C1 segment of cervical spinal cord (tissue), 14 donors: ENCODE results near the gene THUMPD1.
"Not testable (repeated sequence)": the region's sequence is repeated elsewhere in the genome, so short reads cannot be mapped to it uniquely, and the experiment has no call there.

Experiments used
- DNase-seq, 14 donors: peaks; one replicate each; lab custom pipeline; 2025; lab: John Stamatoyannopoulos, UW

The THUMPD1 gene

DNA sequence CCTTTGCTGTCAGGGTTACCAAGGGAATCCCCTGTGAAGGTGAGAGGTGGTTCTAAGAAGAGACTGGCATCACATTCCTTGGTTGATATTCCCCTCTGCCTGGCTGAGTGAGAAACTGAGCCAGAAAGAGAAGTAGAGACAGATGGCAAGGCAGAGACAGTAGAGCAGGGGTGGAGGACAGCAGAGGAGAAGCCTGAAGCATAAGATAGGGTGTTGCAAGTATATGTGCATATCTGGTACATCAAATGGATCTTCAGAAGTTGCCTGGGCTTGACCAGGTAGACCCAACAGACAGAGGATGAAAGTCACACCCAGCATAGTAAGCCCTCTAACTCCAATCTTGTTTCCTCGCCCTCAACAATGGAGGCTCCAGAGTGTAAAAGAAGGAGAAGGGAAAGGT is 7.9 kb upstream of the THUMPD1 start:
- no peak for DNase-seq

DNA sequence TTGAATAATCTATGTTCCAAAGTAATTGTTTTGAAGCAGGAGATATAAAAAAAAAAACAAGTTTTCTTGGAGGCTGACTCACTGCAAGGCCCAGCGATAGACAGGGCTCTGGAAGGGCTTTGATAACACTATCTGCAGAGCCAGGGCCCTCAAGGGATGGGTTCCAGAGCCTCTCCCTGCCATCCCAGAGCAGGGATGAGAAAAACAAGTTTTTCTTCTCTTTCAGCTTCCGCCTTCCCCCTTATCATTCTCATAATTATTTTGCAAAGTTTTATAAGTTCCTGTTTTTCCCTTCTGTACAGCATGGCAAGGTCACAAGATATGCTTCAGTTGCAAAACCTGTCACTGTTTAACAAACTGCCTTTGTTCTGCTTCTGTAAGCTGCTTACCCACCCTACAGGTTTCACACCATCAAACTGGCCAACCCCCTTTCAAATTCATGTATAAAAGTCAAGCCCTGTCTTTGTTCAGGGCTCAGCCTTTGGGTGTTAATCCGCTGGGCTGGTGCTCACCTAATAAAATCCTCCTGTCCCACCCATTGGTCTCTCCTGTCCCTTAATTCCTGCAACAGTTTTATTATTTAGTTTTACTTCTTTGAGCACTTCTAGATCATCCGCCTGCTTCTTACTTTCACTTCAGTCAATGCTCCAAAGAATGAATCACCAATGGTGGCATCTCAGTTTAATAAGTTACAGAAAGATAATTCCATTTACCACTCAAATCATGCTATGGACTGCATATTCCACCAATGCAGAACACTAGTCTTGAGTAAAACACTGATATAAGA is 5.6 kb upstream of the THUMPD1 start:
- DNase-seq: no peak

DNA sequence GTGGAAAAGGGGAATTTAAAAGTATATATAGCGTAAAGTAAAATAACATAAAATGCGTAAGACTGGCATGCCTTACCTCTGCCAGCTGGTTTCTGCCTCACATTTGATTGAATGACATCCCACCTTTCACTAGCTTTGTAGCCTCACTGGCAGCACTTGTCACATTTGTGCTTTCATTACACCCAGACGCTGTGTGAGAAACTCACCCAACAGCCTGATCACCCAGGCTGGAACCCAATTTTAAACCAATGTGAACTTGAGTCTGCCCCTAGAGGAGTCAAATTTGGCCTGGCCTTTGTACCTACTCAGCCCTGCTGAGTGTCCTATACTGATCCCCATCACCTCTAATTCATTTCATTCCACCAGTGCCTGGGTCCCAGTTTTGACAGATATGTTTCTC is 4.8 kb upstream of the THUMPD1 start:
- no peak for DNase-seq

DNA sequence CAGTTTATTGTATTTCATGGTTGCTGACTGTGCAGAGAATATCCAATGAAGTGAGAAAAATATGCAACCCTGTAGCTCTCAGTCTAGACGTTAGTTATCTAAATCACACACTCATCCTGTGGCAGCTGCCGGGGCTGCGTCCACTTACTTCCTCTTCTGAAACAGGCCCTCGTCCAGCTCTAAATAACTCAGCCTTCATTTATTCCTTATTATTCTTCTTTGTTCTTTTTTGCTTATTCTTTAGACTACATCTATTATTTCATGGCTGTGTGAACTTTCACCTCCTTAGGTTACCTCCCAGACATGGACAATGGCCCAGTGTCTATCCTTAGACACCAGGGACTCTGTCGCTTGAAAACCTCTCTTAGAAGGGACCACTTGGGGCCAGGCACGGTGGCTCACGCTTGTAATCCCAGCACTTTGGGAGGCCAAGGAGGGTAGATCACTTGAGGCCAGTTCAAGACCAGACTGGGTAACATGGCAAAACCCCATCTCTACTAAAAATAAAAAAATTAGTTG is 3.4 kb upstream of the THUMPD1 start:
- no peak for DNase-seq

DNA sequence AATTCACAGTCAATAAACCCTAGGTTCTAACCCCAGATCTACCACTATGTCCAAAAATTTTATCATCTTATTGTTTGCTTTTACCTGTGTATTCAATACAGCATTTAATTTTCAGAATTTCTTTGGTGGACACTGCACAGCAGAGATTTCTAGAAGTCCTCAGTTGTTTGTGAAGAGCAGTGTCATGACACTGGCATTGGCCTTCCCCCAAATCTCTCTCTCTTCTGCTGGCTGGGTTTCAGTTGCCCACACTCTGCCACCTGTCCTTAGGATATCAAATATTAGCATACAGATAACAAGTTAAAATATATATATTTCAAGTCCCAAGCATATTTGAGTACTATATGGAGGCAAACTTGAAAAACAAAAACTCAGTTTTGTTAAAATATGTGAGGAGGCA is 2.0 kb upstream of the THUMPD1 start:
- DNase-seq: peak in 1 of 14 donors; percentile 20

DNA sequence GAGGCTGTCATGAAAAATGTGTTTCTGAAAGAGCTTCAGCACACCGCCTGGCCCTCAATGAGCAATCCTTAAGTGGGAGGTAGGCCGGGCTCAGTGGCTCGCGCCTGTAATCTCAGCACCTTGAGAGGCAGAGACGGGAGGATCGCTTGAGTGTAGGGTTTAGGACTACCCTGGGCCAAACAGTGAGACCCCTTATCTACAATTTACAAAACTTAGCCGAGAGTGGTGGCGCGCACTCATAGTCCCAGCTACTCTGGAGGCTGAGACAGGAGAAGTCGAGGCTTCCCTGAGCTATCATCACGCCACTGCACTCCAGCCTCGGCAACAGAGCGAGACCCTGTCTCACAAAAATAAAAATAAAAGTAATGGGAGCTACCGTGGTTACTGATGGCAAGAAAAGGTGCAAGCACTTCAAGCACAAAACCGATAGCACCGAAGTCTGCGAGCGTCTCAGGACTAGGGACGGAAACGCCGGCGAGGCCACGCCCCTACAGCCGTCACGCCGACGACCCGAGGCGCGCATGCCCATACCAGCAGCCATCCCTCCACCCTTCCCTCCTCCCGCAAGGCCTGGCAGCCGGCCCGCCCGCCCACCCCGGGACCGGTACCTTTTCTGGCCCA is 607 bp downstream of the THUMPD1 start:
- DNase-seq: peak; percentile 28 to 92 (median 85)

DNA sequence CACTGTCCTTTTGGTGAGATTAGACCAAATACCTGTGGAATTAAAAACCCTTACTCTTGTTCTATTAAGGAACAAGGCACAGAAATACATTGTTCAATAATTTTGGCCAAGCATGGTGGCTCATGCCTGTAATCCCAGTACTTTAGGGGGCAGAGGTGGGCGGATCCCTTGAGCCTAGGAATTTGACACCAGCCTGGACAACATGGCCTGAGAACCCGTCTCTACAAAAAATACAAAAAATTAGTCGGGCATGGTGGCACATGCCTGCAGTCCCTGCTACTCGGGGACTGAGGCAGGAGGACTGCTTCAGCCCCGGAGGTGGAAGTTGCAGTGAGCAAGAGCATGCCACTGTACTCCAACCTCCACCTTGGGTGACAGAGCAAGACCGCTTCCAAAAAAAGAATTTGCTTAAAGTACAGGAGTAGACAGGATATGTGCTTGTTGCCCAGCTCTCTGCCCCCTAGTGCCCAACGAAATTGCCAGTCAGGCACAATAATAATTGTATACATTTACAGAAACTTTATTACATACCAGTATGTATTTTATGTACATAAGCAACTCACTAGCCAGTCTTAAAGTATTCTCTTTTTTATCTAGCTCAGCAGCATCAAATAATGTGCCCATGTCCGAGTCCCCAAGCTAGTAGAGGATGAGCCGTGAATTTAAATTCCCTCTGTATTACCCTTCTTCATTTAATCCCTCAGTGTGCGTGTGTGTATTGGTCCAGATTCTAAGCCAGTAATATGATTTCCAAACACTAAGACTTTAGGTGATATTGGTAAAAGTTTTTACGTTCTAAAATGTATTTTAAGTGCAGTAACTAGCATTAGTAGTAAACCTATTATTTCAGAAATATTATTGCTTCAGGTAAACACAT is 1.4 kb downstream of the THUMPD1 start:
- no peak for DNase-seq

DNA sequence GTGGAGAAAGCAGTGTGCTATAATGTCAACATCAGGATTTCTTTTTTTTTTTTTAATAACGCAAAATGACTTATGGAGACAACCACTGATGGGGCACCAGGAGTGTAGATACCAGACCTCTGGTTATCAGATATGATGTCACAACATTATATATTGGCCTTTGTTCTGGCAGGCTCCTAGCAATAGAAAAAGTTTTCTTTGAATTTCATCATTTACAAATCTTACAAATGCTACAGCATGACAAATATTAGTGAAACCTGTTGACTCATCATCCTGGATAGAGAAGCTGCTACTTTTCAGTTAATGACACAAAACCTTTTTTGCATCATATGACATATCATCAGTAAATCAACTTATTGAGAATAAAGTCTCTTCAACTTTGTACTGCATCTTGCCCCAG is 6.1 kb downstream of the THUMPD1 start:
- DNase-seq: no peak

DNA sequence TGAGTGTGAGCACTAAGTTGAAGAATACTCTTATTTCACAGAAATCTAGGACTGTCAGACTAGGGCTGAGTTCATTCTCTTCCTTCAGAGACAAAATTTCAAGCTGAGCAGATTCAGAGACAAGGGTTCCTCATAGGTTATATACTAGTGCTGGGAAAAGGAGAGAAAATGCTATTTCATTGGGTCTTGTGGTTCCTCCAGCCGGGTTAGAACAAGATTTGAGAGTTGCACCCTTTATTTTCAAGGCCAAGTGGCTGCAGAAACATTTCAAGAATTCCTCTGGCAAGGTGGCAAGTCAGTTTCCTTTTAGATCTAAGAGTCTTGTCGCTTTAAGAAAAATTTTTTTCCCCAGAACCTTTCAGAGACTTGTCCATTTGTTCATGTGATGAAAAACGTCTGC is 6.8 kb downstream of the THUMPD1 start:
- no peak for DNase-seq

DNA sequence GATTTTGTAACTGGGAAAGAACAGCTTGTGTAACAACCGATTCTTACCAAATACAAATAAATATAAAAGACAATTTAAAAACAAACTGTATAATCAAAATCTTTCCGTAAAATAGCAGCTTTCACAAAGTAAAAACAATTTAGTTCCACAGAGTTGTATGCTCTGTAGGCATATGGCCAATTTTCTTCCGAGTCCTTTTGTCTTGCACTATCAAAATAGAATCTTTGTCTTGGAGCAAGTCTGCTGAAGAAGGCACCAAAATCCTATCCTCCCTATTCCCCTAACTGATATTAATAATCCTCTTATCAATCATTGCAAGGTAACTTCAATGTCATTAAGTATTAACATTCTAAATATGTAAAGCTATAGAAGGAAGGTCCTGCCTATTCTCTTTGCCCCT is 7.6 kb downstream of the THUMPD1 start:
- DNase-seq: no peak

DNA sequence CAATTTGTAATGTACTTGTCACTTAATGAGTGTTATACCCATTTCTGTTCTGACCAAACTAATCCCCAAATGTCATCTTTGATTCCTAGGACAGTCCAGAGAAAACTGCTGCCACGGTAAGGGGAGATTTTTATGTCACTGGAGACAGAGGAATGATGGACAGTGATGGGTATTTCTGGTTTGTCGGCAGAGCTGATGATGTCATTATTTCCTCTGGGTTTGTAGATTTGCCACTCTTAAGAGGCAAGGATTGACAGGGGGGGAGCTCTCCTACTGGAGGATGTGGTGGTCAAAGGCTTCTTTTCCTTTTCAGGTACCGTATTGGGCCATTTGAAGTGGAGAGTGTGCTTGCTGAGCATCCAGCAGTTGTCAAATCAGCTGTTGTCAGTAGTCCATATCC is 12.5 kb downstream of the THUMPD1 start:
- DNase-seq: no peak

DNA sequence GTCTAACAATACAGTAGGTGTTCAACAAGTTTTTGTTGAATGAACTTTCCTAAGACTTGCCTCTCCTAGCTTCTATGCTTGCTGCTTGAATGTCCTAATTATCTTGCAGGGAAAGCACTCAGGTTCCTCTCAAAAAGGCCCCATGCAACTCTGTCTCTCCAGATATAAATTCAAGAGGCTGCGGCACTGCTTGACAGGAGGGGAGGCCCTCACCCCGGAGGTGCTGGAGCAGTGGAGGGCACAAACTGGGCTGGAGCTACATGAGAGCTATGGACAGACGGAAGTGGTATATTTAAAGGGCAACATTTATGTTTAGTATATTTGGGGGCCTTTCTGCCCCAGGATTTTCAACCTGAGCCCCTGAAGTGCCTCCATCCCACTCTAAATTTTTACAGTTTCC is 14.4 kb downstream of the THUMPD1 start:
- no peak for DNase-seq

DNA sequence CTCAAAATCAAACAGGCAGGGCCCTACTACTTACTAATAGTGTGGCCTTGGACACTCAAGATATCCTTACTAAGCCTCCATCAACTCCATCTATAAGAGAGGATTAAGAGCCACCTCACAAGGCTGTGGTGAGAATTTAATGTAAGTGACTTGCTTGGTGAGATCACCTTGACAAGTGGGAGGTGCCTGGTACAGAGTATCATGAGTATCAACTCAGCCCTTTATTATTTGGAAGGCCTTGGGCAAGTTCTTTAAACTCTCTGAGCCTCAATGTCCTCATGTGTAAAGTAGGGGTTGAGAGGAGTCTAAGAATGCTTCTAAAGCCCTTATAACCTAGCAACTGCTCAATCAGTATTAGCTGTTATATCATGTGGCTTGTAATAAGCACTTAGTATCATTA is 15.0 kb downstream of the THUMPD1 start:
- no peak for DNase-seq

DNA sequence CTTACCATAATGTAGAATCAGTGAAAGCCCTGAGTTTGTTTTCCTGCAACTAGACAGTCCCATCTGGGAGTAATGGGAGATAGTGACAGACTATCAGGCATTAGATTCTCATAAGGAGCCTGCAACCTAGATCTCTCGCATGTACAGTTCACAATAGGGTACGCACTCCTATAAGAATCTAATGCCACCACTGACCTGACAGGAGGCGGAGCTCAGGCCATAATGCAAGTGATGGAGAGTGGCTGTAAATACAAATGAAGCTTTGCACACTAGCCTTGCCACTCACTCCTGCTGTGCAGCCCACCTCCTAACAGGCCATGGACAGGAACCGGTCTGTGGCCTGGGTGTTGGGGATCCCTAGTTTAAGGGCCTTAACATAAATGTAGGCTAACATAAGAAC is 21.4 kb downstream of the THUMPD1 start:
- DNase-seq: no peak

DNA sequence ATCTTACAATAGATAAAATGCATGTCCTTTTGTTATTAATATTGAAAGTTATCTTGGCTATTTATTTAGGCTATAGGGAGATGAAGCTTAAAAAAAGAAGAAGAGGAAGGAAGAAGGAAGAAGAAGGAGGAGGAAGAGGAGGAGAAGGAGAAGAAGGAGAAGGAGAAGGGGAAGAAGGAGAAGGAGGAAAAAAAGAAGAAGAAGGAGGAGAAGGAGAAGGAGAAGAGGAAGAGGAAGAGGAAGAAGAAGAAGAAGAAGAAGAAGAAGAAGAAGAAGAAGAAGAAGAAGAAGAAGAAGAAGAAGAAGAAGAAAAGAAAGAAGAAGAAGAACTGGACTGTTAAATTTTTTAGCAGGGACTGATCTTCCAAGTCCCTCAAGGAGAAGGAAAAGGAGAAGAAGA is 23.9 kb downstream of the THUMPD1 start:
- DNase-seq: not testable (repeated sequence)

DNA sequence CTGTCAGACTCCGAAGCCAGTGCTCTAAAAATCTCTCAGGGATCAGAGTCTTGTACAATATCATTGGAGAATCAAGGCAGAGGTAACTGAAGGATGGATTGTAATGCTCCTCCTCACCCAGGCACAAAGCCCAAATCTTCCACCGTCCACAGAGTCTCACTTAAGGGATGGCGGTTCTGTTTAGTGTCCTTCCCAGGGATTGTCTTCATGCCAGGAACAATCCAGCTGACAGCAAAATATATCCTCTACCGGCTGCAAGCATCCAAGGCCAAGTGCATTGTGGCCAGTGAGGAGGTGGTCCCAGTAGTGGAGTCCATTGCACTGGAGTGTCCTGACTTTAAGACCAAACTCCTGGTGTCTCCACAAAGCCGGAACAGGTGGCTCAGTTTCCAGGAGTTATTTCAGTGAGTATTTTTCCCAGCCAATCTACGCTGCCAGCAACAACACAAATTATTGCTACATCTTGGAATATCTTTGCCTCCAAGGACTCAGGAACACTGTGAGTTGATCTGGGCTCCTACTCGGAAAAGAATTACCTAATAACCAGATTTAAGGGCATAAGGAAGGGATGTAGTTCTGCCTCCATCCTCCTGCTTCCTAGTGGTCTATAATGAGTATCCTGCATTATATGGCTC is 30.2 kb downstream of the THUMPD1 start:
- DNase-seq: no peak

DNA sequence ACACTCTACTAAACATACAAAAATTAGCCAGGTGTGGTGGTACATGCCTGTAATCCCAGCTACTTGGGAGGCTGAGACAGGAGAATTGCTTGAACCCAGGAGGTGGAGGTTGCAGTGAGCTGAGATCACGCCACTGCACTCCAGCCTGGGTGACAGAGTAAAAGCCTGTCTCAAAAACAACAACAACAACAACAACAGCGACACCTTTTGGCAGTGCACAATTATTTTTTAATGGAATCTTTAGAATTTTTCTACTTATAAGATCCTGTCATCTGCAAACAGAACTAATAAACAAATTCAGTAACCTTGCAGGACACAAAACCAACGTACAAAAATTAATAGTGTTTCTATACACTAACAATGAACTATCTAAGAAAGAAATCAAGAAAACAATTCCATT is 33.5 kb downstream of the THUMPD1 start:
- not testable (repeated sequence) for DNase-seq

DNA sequence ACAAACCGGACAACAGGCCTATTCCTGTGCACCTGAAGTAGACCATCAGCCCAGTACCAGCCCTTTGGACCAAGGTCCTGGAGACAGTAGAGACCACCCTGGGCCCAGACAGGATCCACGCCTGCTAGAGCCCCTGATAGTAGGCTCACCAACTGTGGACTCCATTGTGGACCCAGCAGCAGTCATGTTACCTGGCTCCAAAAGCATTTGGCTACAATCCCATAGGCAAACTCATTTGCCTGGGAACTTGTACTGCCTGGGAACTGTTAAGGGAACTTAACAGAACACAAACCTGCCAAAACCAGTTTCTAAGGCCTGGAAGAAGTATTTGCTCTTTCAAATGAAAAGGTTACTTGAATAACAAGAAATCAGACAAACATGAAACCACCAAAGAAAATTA is 34.2 kb downstream of the THUMPD1 start:
- DNase-seq: no peak

DNA sequence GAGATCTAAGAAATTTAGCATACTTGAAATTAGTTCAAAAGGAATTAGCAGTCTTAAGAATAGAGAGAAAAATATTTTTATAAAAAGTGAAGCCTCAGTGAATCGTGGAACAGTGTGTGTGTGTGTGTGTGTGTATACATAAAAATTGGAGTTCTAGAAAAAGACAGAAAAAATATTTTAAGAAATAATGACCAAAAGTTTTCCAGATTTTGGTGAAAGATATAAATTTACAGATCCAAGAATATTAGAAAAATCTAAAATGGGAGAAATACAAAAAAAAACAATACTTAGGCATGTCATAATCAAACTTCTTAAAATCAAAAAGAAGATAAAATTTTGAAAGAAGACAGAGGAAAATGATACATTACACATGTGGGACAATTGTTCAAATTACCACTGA is 35.6 kb downstream of the THUMPD1 start:
- DNase-seq: not testable (repeated sequence)

DNA sequence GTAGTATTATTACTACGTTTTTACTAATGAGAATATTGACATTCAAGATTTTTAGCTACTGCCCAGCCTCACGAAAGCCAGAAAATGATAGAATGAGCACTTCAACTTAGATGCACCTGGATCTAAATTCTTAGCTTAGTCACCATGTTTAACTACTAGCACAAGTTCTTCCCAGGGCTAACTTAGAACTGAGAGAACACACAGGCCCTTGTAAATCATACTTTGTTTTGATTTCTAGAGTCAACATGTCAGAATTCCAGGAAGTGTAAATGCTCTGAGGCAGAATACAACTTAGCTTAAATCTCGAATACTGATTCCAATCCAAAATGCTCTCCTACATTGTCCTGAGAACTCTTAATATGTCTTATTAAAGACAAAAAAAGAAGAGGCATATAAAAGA is 37.3 kb downstream of the THUMPD1 start:
- no peak for DNase-seq

DNA sequence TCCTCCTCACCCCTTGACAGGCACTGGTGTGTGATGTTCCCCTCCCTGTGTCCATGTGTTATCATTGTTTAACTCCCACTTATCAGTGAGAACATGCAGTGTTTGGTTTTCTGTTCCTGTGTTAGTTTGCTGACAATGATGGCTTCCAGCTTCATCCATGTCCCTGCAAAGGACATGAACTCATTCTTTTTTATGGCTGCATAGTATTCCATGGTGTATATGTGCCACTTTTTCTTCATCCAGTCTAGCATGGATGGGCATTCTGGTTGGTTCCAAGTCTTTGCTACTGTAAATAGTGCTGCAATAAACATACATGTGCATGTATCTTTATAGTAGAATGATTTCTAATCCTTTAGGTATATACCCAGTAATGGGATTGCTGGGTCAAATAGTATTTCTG is 39.9 kb downstream of the THUMPD1 start:
- not testable (repeated sequence) for DNase-seq

DNA sequence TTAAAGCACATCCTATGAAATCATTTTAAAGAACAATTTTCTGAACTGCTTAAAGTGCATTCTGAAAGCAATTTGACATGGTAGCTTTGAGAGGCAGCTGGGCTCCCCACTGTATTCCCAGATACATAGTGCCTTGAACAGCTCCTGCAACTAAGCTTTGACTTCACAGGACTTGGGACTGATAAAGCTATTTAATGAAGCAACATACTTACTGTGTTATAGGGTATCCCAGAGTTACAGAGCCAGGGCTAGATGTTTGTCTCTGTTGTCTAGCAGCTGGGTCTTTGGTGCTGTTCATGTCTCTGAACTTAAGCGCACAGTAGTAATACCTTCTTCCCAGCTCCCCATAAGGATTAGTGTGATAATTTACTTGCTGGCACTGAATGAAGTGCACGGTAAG is 45.0 kb downstream of the THUMPD1 start:
- no peak for DNase-seq
